Nephron progenitor cell (in vitro differentiated cells): ENCODE measurements around the gene ABCC3.

Experiments
- DNase-seq: peaks from one replicate; pipeline ENCODE4 v3.0.0; 2021
- H3K27ac Mint-ChIP-seq: 2 replicates; pipeline ENCODE4 v1.8.0; 2021; ENCODE audit warnings: mild to moderate bottlenecking, moderate library complexity, mixed read lengths
- H3K27me3 Mint-ChIP-seq: 2 replicates; pipeline ENCODE4 v1.8.0; 2021; ENCODE audit warnings: mild to moderate bottlenecking, low read depth, mixed read lengths; ENCODE audit not compliant: poor library complexity
- H3K36me3 Mint-ChIP-seq: 2 replicates; pipeline ENCODE4 v1.8.0; 2021; ENCODE audit warnings: low read depth, mixed read lengths
- H3K4me1 Mint-ChIP-seq: 2 replicates; pipeline ENCODE4 v1.8.0; 2021; ENCODE audit warnings: mixed read lengths
- H3K4me3 Mint-ChIP-seq: 2 replicates; pipeline ENCODE4 v1.8.0; 2021; ENCODE audit warnings: mild to moderate bottlenecking, moderate library complexity, mixed read lengths
- H3K9me3 Mint-ChIP-seq: 2 replicates; pipeline ENCODE4 v1.8.0; 2021; ENCODE audit warnings: mild to moderate bottlenecking, moderate library complexity, mixed read lengths
- TF ChIP-seq, protein P1 (sequence below): fragments of 200-600 bp; sonication (generic); IDR thresholded peaks from 2 replicates; pipeline ENCODE4 v1.5.0; 2021; ENCODE audit warnings: antibody characterized with exemption

The ABCC3 gene

DNA sequence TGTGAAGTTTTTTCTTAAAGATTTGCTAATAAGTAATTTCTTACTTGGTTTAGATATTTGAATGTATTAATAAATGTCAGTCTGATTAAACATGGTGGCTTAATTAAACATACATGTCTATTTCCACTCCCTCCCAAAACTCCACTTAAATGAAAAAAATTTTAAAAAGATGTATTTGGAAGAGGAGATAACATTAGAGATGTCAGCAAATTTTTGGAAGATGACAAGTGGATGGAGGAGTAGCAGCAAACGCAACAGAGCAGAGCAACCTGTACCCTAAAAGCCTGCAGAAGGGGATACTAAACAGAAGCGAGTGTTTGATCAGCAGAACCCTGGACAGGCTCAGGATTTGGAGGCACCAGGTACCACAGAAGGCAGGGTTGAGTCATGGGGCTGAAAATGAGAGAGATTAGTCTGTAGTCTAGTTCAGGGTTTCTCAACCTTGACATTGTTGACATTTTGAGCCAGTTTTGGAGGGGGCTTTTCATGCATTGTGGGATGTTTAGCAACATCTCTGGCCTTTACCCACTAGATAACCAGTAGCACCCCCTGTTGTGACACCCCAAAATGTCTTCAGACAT is 102.5 kb downstream of the ABCC3 start:
- H3K27me3 Mint-ChIP-seq, result no peaks in the 10 kb centered on the region
- H3K4me1 Mint-ChIP-seq, result no peaks in the 10 kb centered on the region
- no peaks in the 10 kb centered on the region for H3K9me3 Mint-ChIP-seq
- peaks cover 63% of the 10 kb centered on the region for H3K36me3 Mint-ChIP-seq
- H3K4me3 Mint-ChIP-seq, result no peak overlapping the region
- TF ChIP-seq, protein P1, sequence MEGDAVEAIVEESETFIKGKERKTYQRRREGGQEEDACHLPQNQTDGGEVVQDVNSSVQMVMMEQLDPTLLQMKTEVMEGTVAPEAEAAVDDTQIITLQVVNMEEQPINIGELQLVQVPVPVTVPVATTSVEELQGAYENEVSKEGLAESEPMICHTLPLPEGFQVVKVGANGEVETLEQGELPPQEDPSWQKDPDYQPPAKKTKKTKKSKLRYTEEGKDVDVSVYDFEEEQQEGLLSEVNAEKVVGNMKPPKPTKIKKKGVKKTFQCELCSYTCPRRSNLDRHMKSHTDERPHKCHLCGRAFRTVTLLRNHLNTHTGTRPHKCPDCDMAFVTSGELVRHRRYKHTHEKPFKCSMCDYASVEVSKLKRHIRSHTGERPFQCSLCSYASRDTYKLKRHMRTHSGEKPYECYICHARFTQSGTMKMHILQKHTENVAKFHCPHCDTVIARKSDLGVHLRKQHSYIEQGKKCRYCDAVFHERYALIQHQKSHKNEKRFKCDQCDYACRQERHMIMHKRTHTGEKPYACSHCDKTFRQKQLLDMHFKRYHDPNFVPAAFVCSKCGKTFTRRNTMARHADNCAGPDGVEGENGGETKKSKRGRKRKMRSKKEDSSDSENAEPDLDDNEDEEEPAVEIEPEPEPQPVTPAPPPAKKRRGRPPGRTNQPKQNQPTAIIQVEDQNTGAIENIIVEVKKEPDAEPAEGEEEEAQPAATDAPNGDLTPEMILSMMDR, result no peak
- H3K27ac Mint-ChIP-seq, result peak overlapping the region; percentile 79
- DNase-seq, result no peak

DNA sequence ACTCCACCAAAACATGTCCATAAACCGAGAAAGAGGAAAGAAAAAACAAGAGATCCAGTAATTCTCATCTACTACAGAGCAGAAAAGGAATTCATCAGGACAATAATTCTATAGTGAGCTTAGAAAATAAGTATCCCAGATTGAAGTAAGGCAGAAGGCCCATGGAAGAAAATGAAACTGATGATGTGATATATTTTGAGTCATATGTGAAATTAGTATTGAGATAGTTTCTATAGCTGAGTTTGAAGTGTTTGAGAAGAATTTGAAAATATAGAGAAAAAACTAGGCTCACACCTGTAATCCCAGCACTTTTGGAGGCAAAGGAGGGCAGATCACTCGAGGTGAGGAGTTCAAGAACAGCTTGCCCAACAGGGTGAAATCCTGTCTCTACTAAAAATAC is 104.4 kb downstream of the ABCC3 start:
- H3K36me3 Mint-ChIP-seq, result peaks cover 79% of the 10 kb centered on the region
- no peaks in the 10 kb centered on the region for H3K9me3 Mint-ChIP-seq
- H3K27ac Mint-ChIP-seq, result peak overlapping the region; percentile 29
- H3K27me3 Mint-ChIP-seq, result peaks cover 3% of the 10 kb centered on the region
- TF ChIP-seq, protein P1, result no peak
- DNase-seq, result no peak
- no peaks in the 10 kb centered on the region for H3K4me1 Mint-ChIP-seq
- no peak overlapping the region for H3K4me3 Mint-ChIP-seq
